ENCODE results near the gene YDJC. TPM values are rescaled to one million over a fixed set of nuclear protein-coding genes. Genes with fewer than 3 reads are reported as not detected.

Gene YDJC
- total and polyA plus RNA-seq, 2 of the 8 experiments (the other 6 are each of a cell fraction or from before 2014, with no cell fraction given), result 36.7 to 45.2 TPM

- WGBS, 2 experiments (ENCODE audit: extremely low coverage in 1 of 2, insufficient coverage in 1 of 2, insufficient read length in 1 of 2, insufficient replicate concordance in 2 of 2, low coverage in 1 of 2, low lambda C conversion rate in 2 of 2, missing lambda C conversion rate in 1 of 2), result 88% methylated on average over 6 of the region's 6 CpGs; no CpG with 5 or more reads in 1 of the 2 experiments
- H2AFZ ChIP-seq (ENCODE audit: low read length), result no peak overlapping the region
- no peak overlapping the region for H3K4me2 ChIP-seq (ENCODE audit: insufficient read depth in 1 of 2, low read depth in 2 of 2, low read length in 2 of 2)
- H2BK120ac ChIP-seq (replicated peaks; ENCODE audit: low read depth, low read length), result no peak overlapping the region
- no peak overlapping the region for H2BK20ac ChIP-seq (ENCODE audit: low read length)
- no peak for DNase-seq (ENCODE audit: low read depth in 1 of 2, low spot score in 2 of 2)
- no peak overlapping the region for H3K27ac ChIP-seq (ENCODE audit: low read depth, low read length)
- H3K4ac ChIP-seq (replicated peaks; ENCODE audit: insufficient read length, low read depth, low read length), result no peak overlapping the region
- H3K27me3 ChIP-seq (replicated peaks in 1 of 4; ENCODE audit: control insufficient read depth in 3 of 4, extremely low read depth in 1 of 4, insufficient read depth in 3 of 4, low read length in 3 of 4), result no peaks in the 10 kb centered on the region
- no peak overlapping the region for H2AK5ac ChIP-seq (ENCODE audit: low read depth, low read length)
- H3K23ac ChIP-seq (ENCODE audit: insufficient read length), result no peak overlapping the region
- no peak overlapping the region for H3K4me3 ChIP-seq (ENCODE audit: extremely low read depth in 1 of 4, insufficient read depth in 2 of 4, low read depth in 3 of 4, low read length in 4 of 4)
- H3K4me1 ChIP-seq (replicated peaks in 1 of 4; ENCODE audit: control insufficient read depth in 3 of 4, insufficient read depth in 4 of 4, low read length in 3 of 4), result no peaks in the 10 kb centered on the region
- H3K18ac ChIP-seq (ENCODE audit: extremely low read depth, low read length), result no peak overlapping the region
- H2BK12ac ChIP-seq (ENCODE audit: low read depth, low read length), result no peak overlapping the region
- H3K9me3 ChIP-seq (ENCODE audit: insufficient read depth in 2 of 2, low read depth in 1 of 2, low read length in 1 of 2), result no peaks in the 10 kb centered on the region
- H4K5ac ChIP-seq (ENCODE audit: insufficient read length, low read depth, low read length), result no peak overlapping the region
- peaks cover 10 to 76% of the 10 kb centered on the region in 2 experiments for H3K79me2 ChIP-seq (ENCODE audit: control insufficient read depth in 1 of 2, insufficient read depth in 2 of 2, low read length in 2 of 2)
- H3K23me2 ChIP-seq (ENCODE audit: low read depth, low read length), result no peaks in the 10 kb centered on the region; the same call in 1 of the 2 replicates
- peaks cover 23% of the 10 kb centered on the region for H3K79me1 ChIP-seq (ENCODE audit: low read depth, low read length)
- H4K8ac ChIP-seq (ENCODE audit: extremely low read depth, insufficient read depth, low read length), result no peak overlapping the region
- ChIA-PET CTCF (ENCODE audit: partially characterized antibody) (interaction anchor here (0.6 to 3.8 kb wide), 5 partner anchors 9 to 44 kb away, joined by 3 to 21 read pairs (median 8); partner anchors contain the start of gene SDF2L1), POLR2A (ENCODE audit: partially characterized antibody) (interaction anchor here (1.0 to 2.0 kb wide), 2 partner anchors 15 to 39 kb away, joined by 4 read pairs; partner anchors contain the start of gene SDF2L1)
- no peak overlapping the region for H3K9ac ChIP-seq (replicated peaks in 1 of 4; ENCODE audit: extremely low read depth in 1 of 4, low read depth in 3 of 4, low read length in 3 of 4)
- peaks cover 29 to 32% of the 10 kb centered on the region in 2 experiments for H4K20me1 ChIP-seq (replicated peaks in 1 of 2; ENCODE audit: control insufficient read depth in 1 of 2, insufficient read depth in 2 of 2, low read length in 2 of 2)
- H2BK15ac ChIP-seq (ENCODE audit: low read length), result no peak overlapping the region
- H3K56ac ChIP-seq (replicated peaks; ENCODE audit: insufficient read length, low read depth, low read length), result no peak overlapping the region
- TF ChIP-seq ZNF274 (IDR thresholded peaks at IDR 0.05; ENCODE audit: borderline replicate concordance, extremely low read depth, low read length), result no peak
- no peak for TF ChIP-seq RBBP5 (IDR thresholded peaks at IDR 0.05; ENCODE audit: borderline replicate concordance, low read depth, low read length)
- TF ChIP-seq POLR2A (IDR thresholded peaks at IDR 0.05; ENCODE audit: control extremely low read depth in 1 of 2, low read depth in 2 of 2, low read length in 2 of 2), result no peak
- no peak overlapping the region for H4K91ac ChIP-seq (replicated peaks; ENCODE audit: insufficient read length, low read length)
- no peak for FAIRE-seq
- no peak overlapping the region for H3K14ac ChIP-seq (ENCODE audit: insufficient read length)
- H2BK5ac ChIP-seq (ENCODE audit: low read depth, low read length), result no peak overlapping the region
- H3K36me3 ChIP-seq (ENCODE audit: control insufficient read depth in 2 of 4, insufficient read depth in 4 of 4, low read length in 3 of 4), result no peaks in the 10 kb centered on the region; a peak in 1 of 8 replicates
These were observed 27.2 kb downstream of the YDJC start for GRCh38 chr22:21602579-21602978.

Data from H1 (cell line).